Keratinocyte (primary cell): ENCODE measurements around the gene MTX2. TPM values are rescaled to one million over a fixed set of nuclear protein-coding genes. Genes with fewer than 3 reads are reported as not detected.

ENCODE experiments used
- DNase-seq: peaks from one replicate; pipeline ENCODE4 v3.0.0-alpha.2; 2011; ENCODE audit warnings: low read depth, missing footprints, low spot score
- FAIRE-seq: peaks from 2 replicates; lab custom pipeline; 2011; peaks lifted over from hg19 to GRCh38; lab: Jason Lieb, UNC
- H2AFZ ChIP-seq: 2 replicates; pipeline ENCODE4 v1.6.0; 2012; ENCODE audit warnings: low read length, control low read depth, inconsistent platforms; ENCODE audit not compliant: control insufficient read depth
- H3K27ac ChIP-seq: 2 replicates; pipeline ENCODE4 v1.5.1; 2011; ENCODE audit warnings: low read length; ENCODE audit not compliant: control insufficient read depth, insufficient read depth
- H3K27me3 ChIP-seq: 3 replicates; pipeline ENCODE4 v1.6.0; 2011; ENCODE audit warnings: low read length; ENCODE audit not compliant: control insufficient read depth, insufficient read depth; ENCODE audit errors: extremely low read depth
- H3K36me3 ChIP-seq, 2 experiments: 2 replicates in 1 of 2; 3 replicates in 1 of 2; pipeline ENCODE4 v1.5.1; 2011; ENCODE audit warnings: low read length in 2 of 2, mild to moderate bottlenecking in 1 of 2; ENCODE audit not compliant: control insufficient read depth in 2 of 2, insufficient read depth in 2 of 2; ENCODE audit errors: extremely low read depth in 1 of 2
- H3K4me1 ChIP-seq: 3 replicates; pipeline ENCODE4 v1.5.1; 2011; ENCODE audit warnings: low read length; ENCODE audit not compliant: control insufficient read depth, insufficient read depth; ENCODE audit errors: extremely low read depth
- H3K4me2 ChIP-seq: 3 replicates; pipeline ENCODE4 v1.6.0; 2011; ENCODE audit warnings: low read depth, low read length; ENCODE audit not compliant: control insufficient read depth, insufficient read depth; ENCODE audit errors: extremely low read depth
- H3K4me3 ChIP-seq, 3 experiments: fragments of 200-600 bp in 1 of 3; sonication (generic) in 1 of 3; 2 replicates in 2 of 3; 3 replicates in 1 of 3; pipeline ENCODE4 v1.5.1; 2011 to 2016; ENCODE audit warnings: low read length in 3 of 3, mild to moderate bottlenecking in 3 of 3, control low read depth in 2 of 3, inconsistent platforms in 1 of 3, low read depth in 1 of 3, mixed read lengths in 1 of 3, mixed run types in 1 of 3, moderate library complexity in 1 of 3; ENCODE audit not compliant: control insufficient read depth in 2 of 3, insufficient read depth in 2 of 3; ENCODE audit errors: extremely low read depth in 1 of 3
- H3K79me2 ChIP-seq: 2 replicates; pipeline ENCODE4 v1.6.0; 2012; ENCODE audit warnings: low read length; ENCODE audit not compliant: control insufficient read depth, insufficient read depth
- H3K9ac ChIP-seq: 3 replicates; pipeline ENCODE4 v1.6.0; 2011; ENCODE audit warnings: low read length; ENCODE audit not compliant: control insufficient read depth, insufficient read depth; ENCODE audit errors: extremely low read depth
- H3K9me1 ChIP-seq: 3 replicates; pipeline ENCODE4 v1.6.0; 2011; ENCODE audit warnings: low read length; ENCODE audit not compliant: control insufficient read depth, insufficient read depth; ENCODE audit errors: extremely low read depth
- H3K9me3 ChIP-seq: 2 replicates; pipeline ENCODE4 v1.5.1; 2012; ENCODE audit warnings: low read depth, low read length; ENCODE audit not compliant: control insufficient read depth
- H4K20me1 ChIP-seq: 3 replicates; pipeline ENCODE4 v1.6.0; 2011; ENCODE audit warnings: low read length; ENCODE audit not compliant: control insufficient read depth, insufficient read depth; ENCODE audit errors: extremely low read depth
- EZH2 ChIP-seq: IDR thresholded peaks from one replicate; pipeline ENCODE4 v1.6.1; 2012; ENCODE audit warnings: inconsistent platforms, mild to moderate bottlenecking, low read length, moderate library complexity
- dilution Hi-C: fragments of 300-500 bp; cut with MboI; formaldehyde crosslinking; loops from one replicate; pipeline ENCODE4 v1.7.0; 2020; ENCODE audit warnings: low sequenced_read_pairs; ENCODE audit not compliant: extremely low pct_ligation_motif_present
- polyA plus RNA-seq, 5 experiments: library from polyadenylated mRNA; depleted of rRNA in 3 of 5; stranded (reverse) in 3 of 5; stranded (forward) in 1 of 5; unstranded in 1 of 5; fragments of >200 nt; gene quantifications; 1 replicate in 1 of 5; 2 replicates in 3 of 5; 3 replicates in 1 of 5; pipeline versions ENCODE4 v1.2.1 to v1.2.3, GENCODE V29; 2011 to 2012; ENCODE audit warnings: missing spikeins in 2 of 5, low read depth in 1 of 5, low replicate concordance in 1 of 5
- TF ChIP-seq, protein P1 (sequence below), 3 experiments: IDR thresholded peaks in 1 of 3; conservative IDR thresholded peaks in 1 of 3; optimal IDR thresholded peaks in 1 of 3; 2 replicates in 2 of 3; 3 replicates in 1 of 3; pipeline versions ENCODE3 to v1.5.1; 2011; ENCODE audit warnings: low read length in 3 of 3, mild to moderate bottlenecking in 3 of 3, moderate library complexity in 2 of 3, control low read depth in 1 of 3, inconsistent platforms in 1 of 3; ENCODE audit not compliant: insufficient read depth in 2 of 3; ENCODE audit errors: extremely low read depth in 1 of 3

Gene MTX2
- polyA plus RNA-seq, 1 donor (not counting 4 experiments of a cell fraction or from before 2014, with no cell fraction given): 60.3 TPM

DNA sequence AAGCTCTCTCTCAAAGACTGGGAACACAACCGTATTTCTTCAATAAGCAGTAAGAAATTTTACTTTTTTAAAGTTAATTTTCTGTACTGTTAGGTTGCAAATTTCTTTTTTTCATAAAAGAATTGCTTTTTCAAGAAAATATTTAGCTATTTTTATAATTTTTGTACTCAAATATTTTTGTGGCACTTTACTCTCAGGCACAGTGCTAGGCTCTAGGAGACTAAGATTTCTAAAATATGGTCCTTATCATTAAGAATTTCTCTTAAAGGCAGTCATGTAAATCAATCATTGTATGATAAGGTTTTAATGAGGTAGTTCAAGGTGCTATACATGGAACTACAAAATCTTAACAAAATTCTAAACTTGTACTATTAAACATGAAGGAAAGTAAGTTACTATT is 61.4 kb downstream of the MTX2 start:
- DNase-seq (no peak), FAIRE-seq (no peak)
- H3K4me1 ChIP-seq: no peaks in the 10 kb centered on the region
- TF ChIP-seq, protein P1, sequence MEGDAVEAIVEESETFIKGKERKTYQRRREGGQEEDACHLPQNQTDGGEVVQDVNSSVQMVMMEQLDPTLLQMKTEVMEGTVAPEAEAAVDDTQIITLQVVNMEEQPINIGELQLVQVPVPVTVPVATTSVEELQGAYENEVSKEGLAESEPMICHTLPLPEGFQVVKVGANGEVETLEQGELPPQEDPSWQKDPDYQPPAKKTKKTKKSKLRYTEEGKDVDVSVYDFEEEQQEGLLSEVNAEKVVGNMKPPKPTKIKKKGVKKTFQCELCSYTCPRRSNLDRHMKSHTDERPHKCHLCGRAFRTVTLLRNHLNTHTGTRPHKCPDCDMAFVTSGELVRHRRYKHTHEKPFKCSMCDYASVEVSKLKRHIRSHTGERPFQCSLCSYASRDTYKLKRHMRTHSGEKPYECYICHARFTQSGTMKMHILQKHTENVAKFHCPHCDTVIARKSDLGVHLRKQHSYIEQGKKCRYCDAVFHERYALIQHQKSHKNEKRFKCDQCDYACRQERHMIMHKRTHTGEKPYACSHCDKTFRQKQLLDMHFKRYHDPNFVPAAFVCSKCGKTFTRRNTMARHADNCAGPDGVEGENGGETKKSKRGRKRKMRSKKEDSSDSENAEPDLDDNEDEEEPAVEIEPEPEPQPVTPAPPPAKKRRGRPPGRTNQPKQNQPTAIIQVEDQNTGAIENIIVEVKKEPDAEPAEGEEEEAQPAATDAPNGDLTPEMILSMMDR (optimal IDR thresholded peaks at IDR 0.05 in 1 of 3, IDR thresholded peaks at IDR 0.05 in 1 of 3, conservative IDR thresholded peaks at IDR 0.05 in 1 of 3; ENCODE audit: extremely low read depth in 1 of 3, insufficient read depth in 2 of 3, low read length in 3 of 3): no peak
- no peak for TF ChIP-seq EZH2
- no peaks in the 10 kb centered on the region for H4K20me1 ChIP-seq
- H3K79me2 ChIP-seq: no peaks in the 10 kb centered on the region
- dilution Hi-C loops: no loop called here
- no peak overlapping the region for H3K27ac ChIP-seq
- no peaks in the 10 kb centered on the region for H3K9me1 ChIP-seq
- H3K4me3 ChIP-seq: no peak overlapping the region
- no peaks in the 10 kb centered on the region for H3K27me3 ChIP-seq
- H3K9ac ChIP-seq: no peak overlapping the region
- no peaks in the 10 kb centered on the region for H3K36me3 ChIP-seq
- no peaks in the 10 kb centered on the region for H3K9me3 ChIP-seq
- no peak overlapping the region for H2AFZ ChIP-seq
- H3K4me2 ChIP-seq: no peak overlapping the region

DNA sequence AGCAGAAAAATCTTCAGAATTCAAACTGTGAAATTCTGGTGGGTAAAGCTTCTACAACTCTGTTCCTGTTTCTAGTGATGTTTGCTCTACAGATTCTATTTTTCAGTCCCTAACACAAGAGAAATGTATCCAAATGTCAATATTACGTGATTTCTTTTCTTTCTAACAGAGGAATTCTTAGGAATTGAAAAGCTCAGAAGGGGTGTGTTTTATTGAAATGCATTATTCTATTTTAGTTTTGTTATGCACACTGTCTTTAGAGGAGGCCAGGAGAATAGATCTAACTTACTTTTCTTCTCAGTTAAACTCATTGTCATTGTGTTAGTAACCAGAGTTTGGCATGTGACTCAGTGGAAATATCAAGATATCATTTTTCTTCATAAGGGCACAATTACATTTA is 62.4 kb downstream of the MTX2 start:
- Histone ChIP-seq H3K36me3 (no peaks in the 10 kb centered on the region), H3K27ac (no peak overlapping the region), H3K79me2 (no peaks in the 10 kb centered on the region), H3K4me1 (no peaks in the 10 kb centered on the region), H2AFZ (no peak overlapping the region), H3K9ac (no peak overlapping the region), H3K27me3 (no peaks in the 10 kb centered on the region), H3K4me2 (no peak overlapping the region), H3K9me1 (no peaks in the 10 kb centered on the region), H3K9me3 (no peaks in the 10 kb centered on the region), H4K20me1 (no peaks in the 10 kb centered on the region), H3K4me3 (no peak overlapping the region)
- TF ChIP-seq, protein P1 (optimal IDR thresholded peaks at IDR 0.05 in 1 of 3, IDR thresholded peaks at IDR 0.05 in 1 of 3, conservative IDR thresholded peaks at IDR 0.05 in 1 of 3; ENCODE audit: extremely low read depth in 1 of 3, insufficient read depth in 2 of 3, low read length in 3 of 3): no peak
- TF ChIP-seq EZH2: no peak
- dilution Hi-C loops: no loop called here
- FAIRE-seq (no peak), DNase-seq (no peak)
